ENCODE results near the gene POTEH.
"Not testable (repeated sequence)": the region's sequence is repeated elsewhere in the genome, so short reads cannot be mapped to it uniquely, and the experiment has no call there.

DNA sequence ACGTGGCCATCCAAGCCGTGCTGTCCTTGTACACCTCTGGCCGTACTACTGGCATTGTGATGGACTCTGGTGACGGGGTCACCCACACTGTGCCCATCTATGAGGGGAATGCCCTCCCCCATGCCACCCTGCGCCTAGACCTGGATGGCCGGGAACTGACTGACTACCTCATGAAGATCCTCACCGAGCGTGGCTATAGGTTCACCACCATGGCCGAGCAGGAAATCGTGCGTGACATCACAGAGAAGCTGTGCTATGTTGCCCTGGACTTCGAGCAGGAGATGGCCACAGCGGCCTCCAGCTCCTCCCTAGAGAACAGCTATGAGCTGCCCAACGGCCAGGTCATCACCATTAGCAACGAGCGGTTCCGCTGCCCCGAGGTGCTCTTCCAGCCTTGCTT is 32.1 kb downstream of the POTEH start:
- TF ChIP-seq, protein P1, sequence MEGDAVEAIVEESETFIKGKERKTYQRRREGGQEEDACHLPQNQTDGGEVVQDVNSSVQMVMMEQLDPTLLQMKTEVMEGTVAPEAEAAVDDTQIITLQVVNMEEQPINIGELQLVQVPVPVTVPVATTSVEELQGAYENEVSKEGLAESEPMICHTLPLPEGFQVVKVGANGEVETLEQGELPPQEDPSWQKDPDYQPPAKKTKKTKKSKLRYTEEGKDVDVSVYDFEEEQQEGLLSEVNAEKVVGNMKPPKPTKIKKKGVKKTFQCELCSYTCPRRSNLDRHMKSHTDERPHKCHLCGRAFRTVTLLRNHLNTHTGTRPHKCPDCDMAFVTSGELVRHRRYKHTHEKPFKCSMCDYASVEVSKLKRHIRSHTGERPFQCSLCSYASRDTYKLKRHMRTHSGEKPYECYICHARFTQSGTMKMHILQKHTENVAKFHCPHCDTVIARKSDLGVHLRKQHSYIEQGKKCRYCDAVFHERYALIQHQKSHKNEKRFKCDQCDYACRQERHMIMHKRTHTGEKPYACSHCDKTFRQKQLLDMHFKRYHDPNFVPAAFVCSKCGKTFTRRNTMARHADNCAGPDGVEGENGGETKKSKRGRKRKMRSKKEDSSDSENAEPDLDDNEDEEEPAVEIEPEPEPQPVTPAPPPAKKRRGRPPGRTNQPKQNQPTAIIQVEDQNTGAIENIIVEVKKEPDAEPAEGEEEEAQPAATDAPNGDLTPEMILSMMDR (conservative IDR thresholded peaks at IDR 0.05; ENCODE audit: low read depth, low read length): not testable (repeated sequence)
- not testable (repeated sequence) for TF ChIP-seq EZH2 (IDR thresholded peaks at IDR 0.05; ENCODE audit: low read length, unreplicated experiment); EZH2phosphoT487 (IDR thresholded peaks at IDR 0.05; ENCODE audit: borderline replicate concordance, low read length)
